BE2C (cell line): Measurements from ENCODE around the gene NPHP4.

Source experiments
- DNase-seq: peaks from one replicate; pipeline ENCODE4 v3.0.0-alpha.2; 2020
- H3K27me3 ChIP-seq: fragments of 250-450 bp; sonication (Bioruptor Pico); 2 replicates; pipeline ENCODE4 v1.5.1; 2020; ENCODE audit warnings: mild to moderate bottlenecking
- H3K36me3 ChIP-seq: fragments of 250-450 bp; sonication (Bioruptor Pico); 2 replicates; pipeline ENCODE4 v1.5.1; 2020; ENCODE audit warnings: mild to moderate bottlenecking
- H3K4me1 ChIP-seq: fragments of 250-450 bp; sonication (Bioruptor Pico); 2 replicates; pipeline ENCODE4 v1.5.1; 2020
- H3K4me3 ChIP-seq: 2 replicates; pipeline ENCODE4 v1.5.1; 2011; ENCODE audit warnings: low read depth, low read length
- H3K9me3 ChIP-seq: fragments of 250-450 bp; sonication (Bioruptor Pico); 2 replicates; pipeline ENCODE4 v1.5.1; 2020
- CTCF ChIP-seq: IDR thresholded peaks from 2 replicates; pipeline ENCODE4 v1.5.1; 2012; ENCODE audit warnings: mild to moderate bottlenecking, low read depth, low read length

The NPHP4 gene

GRCh38 chr1:6002714-6003501 lies 10.7 kb upstream of the NPHP4 start:
- no peaks in the 10 kb centered on the region for H3K9me3 ChIP-seq

GRCh38 chr1:6001992-6002576 lies 9.9 kb upstream of the NPHP4 start:
- H3K27me3 ChIP-seq: no peaks in the 10 kb centered on the region
- H3K4me1 ChIP-seq: peaks cover 16% of the 10 kb centered on the region
- H3K9me3 ChIP-seq: no peaks in the 10 kb centered on the region
- no peaks in the 10 kb centered on the region for H3K36me3 ChIP-seq
- DNase-seq: peak; percentile 70
- no peak overlapping the region for H3K4me3 ChIP-seq
- TF ChIP-seq CTCF: no peak

More at GRCh38 chr1:6002714-6003501, 10.7 kb upstream of the NPHP4 start:
- Histone ChIP-seq H3K27me3 (no peaks in the 10 kb centered on the region), H3K4me3 (no peak overlapping the region), H3K4me1 (peaks cover 16% of the 10 kb centered on the region), H3K36me3 (no peaks in the 10 kb centered on the region)
- TF ChIP-seq CTCF: peak; percentile 18; the same call in 1 of the 2 replicates
- peak; percentile 21 for DNase-seq

GRCh38 chr1:6000444-6001288 lies 8.4 kb upstream of the NPHP4 start:
- Histone ChIP-seq H3K4me1 (peaks cover 16% of the 10 kb centered on the region), H3K27me3 (no peaks in the 10 kb centered on the region), H3K4me3 (no peak overlapping the region), H3K36me3 (no peaks in the 10 kb centered on the region), H3K9me3 (no peaks in the 10 kb centered on the region)
- no peak for TF ChIP-seq CTCF
- DNase-seq: no peak

DNA sequence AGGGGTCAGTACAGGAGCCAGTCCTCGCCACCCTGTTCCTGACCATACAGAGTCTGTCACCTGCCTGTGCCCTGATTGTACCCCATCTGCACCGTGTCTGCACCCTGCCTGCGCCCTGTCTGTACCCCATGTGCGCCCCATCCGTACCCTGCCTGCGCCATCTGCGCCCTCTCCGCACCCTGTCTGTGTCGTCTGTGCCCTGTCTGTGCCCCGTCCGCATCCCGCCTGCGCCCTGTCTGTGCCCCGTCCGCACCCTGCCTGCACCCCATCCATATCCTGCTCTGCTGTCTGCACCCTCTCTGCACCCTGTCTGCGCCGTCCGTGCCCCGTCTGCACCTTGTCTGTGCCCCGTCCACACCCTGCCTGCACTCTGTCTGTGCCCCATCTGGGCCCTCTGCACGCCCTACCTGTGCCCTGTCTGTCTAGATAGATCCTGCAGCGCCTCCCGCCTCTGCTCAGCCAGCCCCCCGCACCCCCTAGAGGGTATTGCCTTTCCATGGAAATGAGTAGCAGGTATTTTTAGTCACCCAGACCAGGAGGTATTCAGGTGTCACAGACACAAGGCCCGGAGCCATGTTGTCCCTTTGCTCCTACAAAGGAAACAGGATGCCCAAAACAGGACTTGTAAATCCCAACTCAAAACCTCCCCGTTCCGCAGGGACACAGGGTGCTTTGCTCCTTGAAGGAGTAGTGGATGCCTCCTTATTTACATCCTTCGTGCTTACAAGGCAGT lies 7.7 kb upstream of the NPHP4 start:
- TF ChIP-seq CTCF: no peak
- H3K4me3 ChIP-seq: no peak overlapping the region
- no peaks in the 10 kb centered on the region for H3K36me3 ChIP-seq
- no peaks in the 10 kb centered on the region for H3K9me3 ChIP-seq
- no peaks in the 10 kb centered on the region for H3K27me3 ChIP-seq
- H3K4me1 ChIP-seq: peaks cover 16% of the 10 kb centered on the region
- no peak for DNase-seq

- no peaks in the 10 kb centered on the region for H3K9me3 ChIP-seq
- H3K4me1 ChIP-seq: peaks cover 16% of the 10 kb centered on the region
- no peaks in the 10 kb centered on the region for H3K27me3 ChIP-seq
- TF ChIP-seq CTCF: no peak
- DNase-seq: no peak
- H3K4me3 ChIP-seq: no peak overlapping the region
- no peaks in the 10 kb centered on the region for H3K36me3 ChIP-seq
Observed at GRCh38 chr1:5998906-5999301, 6.7 kb upstream of the NPHP4 start.
